ENCODE data around the gene FZD8.

DNA sequence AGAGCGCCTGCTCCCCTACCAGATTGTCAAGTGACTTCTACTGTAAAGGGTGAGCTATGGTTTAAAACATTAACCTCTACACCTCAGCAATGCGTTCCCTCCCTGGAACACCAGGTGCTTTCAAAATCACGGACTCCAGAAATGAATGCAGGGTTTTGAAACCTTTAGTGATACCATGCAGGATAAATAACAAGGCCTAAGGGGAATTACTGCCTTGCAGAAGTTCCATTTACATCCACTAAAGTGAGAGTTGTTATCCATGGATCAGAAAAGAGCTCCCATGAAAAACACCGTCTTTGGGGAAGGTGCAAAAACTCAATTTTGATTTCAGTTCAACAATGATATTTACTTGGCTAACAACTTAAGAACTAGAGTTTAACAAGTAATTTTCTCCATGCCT is 4.0 kb downstream of the FZD8 start:
- TF ChIP-seq BHLHE40 (IDR thresholded peaks at IDR 0.05; ENCODE audit: low read depth, low read length) (no peak), RAD21 (IDR thresholded peaks at IDR 0.05; ENCODE audit: low read length) (no peak), POLR2A (IDR thresholded peaks at IDR 0.05; ENCODE audit: low read depth, low read length) (no peak), RCOR1 (IDR thresholded peaks at IDR 0.05; ENCODE audit: insufficient replicate concordance, low read length) (no peak), SMC3 (IDR thresholded peaks at IDR 0.05; ENCODE audit: low read depth, low read length) (no peak), MAFK (IDR thresholded peaks at IDR 0.05; ENCODE audit: low read depth, low read length) (no peak), RFX5 (IDR thresholded peaks at IDR 0.05; ENCODE audit: low read depth, low read length) (no peak), MXI1 (IDR thresholded peaks at IDR 0.05; ENCODE audit: borderline replicate concordance, low read depth, low read length) (no peak)
- TF ChIP-seq, protein P1, sequence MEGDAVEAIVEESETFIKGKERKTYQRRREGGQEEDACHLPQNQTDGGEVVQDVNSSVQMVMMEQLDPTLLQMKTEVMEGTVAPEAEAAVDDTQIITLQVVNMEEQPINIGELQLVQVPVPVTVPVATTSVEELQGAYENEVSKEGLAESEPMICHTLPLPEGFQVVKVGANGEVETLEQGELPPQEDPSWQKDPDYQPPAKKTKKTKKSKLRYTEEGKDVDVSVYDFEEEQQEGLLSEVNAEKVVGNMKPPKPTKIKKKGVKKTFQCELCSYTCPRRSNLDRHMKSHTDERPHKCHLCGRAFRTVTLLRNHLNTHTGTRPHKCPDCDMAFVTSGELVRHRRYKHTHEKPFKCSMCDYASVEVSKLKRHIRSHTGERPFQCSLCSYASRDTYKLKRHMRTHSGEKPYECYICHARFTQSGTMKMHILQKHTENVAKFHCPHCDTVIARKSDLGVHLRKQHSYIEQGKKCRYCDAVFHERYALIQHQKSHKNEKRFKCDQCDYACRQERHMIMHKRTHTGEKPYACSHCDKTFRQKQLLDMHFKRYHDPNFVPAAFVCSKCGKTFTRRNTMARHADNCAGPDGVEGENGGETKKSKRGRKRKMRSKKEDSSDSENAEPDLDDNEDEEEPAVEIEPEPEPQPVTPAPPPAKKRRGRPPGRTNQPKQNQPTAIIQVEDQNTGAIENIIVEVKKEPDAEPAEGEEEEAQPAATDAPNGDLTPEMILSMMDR (conservative IDR thresholded peaks at IDR 0.05; ENCODE audit: low read depth, low read length) = no peak
